HT-29 (cell line): Measurements from ENCODE around the gene ZNF669. TPM values are rescaled to one million over a fixed set of nuclear protein-coding genes. Genes with fewer than 3 reads are reported as not detected.

Experiments used
- DNase-seq: peaks from one replicate; pipeline ENCODE4 v3.0.0-alpha.2; 2015; ENCODE audit warnings: low spot score
- total RNA-seq: library from RNA; depleted of rRNA; stranded (reverse); fragments of >200 nt; shearing (Covaris generic); gene quantifications from 2 replicates; pipeline ENCODE4 v1.2.3, GENCODE V29; 2014

The ZNF669 gene
- total RNA-seq, 1 experiment from 2014 or later: 6.2 TPM

DNA sequence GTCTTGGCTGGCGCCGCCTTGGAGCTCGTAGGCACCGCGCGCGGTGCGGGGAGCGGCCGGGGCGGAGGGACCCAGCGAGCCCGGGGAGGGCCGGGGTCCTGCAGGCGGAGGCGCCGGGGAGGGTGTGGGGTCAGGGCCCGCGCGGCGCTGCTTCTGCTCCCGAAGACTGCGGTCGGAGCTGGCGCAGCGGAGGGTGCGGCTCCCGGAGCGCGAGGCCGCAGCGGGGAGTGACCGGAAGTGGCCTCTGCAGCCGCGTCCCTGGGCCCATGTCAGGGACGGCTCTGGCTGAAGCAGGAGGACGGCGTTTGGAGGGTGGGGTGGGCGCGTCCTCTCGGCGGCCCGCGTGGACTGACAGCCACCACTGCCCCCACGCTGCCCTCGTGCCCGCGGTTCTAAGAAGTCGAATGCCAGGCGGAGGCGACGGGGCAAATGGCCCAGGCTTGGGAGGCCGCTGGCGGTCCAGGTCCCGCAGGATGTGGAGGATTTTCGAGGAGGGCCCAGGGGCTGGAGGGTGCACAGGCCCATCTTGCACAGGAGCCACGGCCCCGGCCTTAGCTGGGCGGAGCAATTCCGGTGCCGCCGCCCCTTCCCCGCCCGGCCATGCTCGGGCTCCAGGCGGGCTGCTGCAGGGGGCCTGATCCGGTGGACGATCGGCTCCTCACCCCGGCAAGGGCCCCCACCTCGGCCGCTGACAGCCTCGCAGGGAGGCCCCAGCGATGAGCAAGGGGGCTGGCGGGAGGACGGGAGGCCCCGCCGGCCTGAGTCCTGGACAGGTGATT, 7.7 kb upstream of the ZNF669 start:
- peak; percentile 47 for DNase-seq

GRCh38 chr1:247111259-247111699, 7.1 kb upstream of the ZNF669 start:
- no peak for DNase-seq

DNA sequence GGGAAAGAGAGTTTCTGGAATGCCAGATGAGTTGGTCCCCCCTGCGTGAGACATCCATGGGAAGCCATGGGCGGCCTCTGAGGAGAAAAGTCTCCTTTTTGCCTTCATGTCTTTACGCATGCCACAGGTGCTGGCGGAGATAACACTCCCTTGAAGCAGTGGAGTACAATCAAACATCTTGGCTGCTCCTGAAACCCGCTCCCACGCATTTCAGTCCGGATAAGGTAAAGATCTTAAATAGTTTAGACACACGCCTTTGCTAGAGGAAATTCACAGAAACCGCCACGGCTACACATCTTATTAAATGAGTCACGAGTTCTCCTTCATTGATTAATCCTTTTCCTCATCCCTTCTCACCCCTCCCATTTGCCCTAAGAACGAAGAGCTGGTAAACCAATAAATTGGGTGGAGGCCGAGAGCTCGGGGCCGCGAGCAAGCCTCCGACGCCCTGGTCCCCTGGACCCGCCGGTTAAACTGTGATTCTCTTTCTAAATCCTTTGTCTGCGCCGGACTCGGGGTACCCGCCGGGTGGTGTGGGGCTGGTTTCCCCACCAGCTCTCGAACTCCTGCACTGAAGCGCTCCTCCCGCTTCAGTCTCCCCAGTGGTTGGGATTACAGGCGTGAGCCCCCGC, 6.6 kb upstream of the ZNF669 start:
- peak; percentile 38 for DNase-seq

GRCh38 chr1:247107694-247108093, 3.5 kb upstream of the ZNF669 start:
- DNase-seq: no peak

- no peak for DNase-seq
These were observed 1.8 kb upstream of the ZNF669 start for GRCh38 chr1:247105966-247106365.

DNA sequence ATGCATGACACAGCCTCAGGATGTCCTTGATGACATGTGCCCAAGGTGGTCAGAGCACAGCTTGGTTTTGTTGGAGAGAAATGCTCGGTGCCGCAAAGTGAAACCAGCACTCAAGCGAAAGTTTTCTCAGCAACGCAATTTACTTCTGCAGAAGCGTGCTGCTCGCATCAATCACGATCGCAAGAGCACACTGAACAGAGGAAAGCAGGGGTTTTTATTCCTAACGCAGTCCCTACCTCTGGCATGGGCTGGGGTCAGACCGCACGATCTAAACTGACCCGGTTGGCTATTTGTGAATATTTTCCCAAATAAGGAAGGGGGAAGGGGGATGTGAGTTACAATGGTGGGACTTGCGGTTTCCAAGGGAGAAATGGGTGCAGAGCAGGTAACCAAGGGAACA, 809 bp upstream of the ZNF669 start:
- DNase-seq: no peak

- no peak for DNase-seq
These were observed 1.8 kb downstream of the ZNF669 start for GRCh38 chr1:247102381-247102780.

DNA sequence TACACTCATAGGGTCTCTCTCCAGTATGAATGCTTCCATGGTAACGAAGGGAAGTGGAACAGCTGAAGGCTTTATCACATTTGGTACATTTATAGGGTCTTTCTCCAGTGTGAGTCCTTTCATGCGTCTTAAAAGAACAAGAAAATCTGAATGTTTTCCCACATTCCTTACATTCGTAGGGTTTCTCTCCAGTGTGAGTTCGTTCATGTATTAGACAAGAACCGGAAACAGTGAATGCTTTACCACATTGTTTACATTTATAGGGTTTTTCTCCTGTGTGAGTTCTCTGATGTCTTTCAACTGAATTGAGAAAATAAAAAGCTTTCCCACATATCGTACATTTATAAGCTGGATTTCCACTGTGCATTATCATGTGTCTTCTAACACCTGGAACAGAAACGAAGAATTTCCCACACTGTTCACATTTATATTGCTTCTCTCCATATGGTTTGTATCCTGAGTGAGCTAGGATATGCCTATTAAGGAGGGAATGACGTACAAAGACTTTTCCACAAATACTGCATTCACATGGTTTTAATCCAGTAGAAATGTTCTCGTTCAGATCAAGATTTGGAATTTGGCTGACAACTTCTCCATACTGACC, 3.4 kb downstream of the ZNF669 start:
- DNase-seq: no peak

- no peak for DNase-seq
These were observed 7.2 kb downstream of the ZNF669 start for GRCh38 chr1:247096958-247097357.

DNA sequence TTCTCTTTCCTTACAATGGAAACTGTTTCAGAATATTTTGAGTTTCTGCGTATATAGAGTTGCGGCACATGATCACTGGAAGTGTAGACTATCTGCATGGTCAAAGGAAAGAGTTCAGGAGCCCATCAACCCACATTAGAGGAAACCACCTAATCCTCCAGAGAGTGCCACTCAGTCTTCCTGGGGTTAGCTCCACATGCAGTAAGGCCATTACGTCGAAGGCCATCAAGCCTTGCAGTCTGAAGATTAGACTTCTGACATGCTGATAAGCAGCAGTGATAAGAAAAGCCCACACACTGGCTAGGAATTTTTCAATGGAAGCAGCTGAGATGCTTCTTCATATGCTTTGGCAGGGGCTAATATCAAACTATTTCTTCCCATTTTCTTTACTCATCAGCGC, 7.6 kb downstream of the ZNF669 start:
- DNase-seq: no peak

GRCh38 chr1:247096112-247096511, 8.0 kb downstream of the ZNF669 start:
- no peak for DNase-seq

GRCh38 chr1:247090455-247090854, 13.7 kb downstream of the ZNF669 start:
- DNase-seq: no peak

DNA sequence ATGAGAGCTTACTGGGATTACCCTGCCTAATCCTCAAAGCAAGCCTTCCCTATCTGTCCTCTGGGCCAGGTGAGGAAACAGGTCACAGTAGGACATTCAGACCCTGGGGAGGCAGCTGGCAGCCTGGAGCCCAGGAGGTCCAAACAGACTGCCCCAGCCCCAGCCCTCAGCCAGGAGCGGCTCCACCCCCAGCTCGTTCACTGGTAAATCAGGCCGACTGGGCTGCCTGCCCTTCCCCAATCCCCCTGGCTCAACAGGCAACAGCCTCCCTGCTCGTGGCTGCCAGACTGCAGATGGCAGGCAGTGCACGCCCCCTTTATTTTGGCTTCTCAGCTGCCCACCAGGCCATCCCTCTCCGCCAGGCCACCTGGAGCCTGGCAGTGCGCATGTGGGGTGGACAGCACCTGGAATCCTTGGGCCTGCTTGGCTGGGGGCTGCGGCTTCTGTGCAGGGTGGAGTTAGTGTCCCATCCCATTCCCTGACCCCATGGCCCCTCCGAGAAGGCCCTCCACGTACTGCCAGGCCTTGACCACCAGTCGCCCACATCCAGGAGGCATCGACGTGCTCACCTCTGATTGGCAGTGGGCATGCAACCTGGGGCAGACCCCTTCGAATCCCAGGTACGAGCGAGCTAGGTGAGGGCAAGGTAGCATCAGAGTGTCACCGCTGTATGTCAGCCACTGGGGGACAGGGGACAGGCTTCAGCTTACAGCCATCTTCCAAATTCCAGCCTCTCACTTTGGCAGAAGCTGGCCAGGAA, 14.4 kb downstream of the ZNF669 start:
- DNase-seq: no peak

- DNase-seq: no peak
These were observed 15.2 kb downstream of the ZNF669 start for GRCh38 chr1:247088967-247089366.

DNA sequence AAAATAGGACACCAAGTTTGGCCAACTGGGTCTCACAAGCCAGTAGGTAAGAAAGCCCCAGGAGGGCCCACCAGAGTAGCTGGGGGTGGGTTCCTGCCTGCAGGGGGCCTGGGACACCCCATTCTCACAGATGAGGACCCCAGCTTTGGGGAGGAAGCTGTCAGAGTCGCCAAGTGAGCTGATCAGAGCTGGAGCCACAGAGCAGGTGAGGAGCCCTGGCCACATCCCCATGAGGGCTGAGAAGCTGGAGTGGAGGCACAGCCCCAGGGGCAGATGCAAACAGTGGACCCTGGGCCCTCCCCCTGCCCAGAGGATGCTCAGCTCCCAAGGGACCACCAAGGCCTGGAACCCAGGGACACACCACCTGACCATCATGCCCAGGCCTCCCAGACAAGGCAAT, 16.9 kb downstream of the ZNF669 start:
- DNase-seq: no peak

- DNase-seq: no peak
These were observed 18.8 kb downstream of the ZNF669 start for GRCh38 chr1:247085310-247085709.

DNA sequence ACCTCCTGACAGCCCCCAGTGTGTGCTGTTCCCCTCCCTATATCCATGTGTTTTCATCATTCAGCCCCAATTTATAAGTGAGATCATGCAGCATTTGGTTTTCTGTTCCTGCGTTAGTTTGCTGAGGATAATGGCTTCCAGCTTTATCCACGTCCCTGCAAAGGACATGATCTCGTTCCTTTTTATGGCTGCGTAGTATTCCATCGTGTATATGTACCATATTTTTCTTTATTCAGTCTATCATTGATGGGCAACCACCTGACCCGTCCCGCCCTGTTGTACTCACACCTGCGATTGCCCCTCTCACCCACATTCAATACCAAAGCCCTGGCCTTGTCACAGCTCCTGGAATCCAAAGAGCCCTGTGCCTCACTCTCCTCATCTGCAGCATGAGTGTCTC, 19.4 kb downstream of the ZNF669 start:
- DNase-seq: no peak

- DNase-seq: no peak
These were observed 24.8 kb downstream of the ZNF669 start for GRCh38 chr1:247079141-247079874.

DNA sequence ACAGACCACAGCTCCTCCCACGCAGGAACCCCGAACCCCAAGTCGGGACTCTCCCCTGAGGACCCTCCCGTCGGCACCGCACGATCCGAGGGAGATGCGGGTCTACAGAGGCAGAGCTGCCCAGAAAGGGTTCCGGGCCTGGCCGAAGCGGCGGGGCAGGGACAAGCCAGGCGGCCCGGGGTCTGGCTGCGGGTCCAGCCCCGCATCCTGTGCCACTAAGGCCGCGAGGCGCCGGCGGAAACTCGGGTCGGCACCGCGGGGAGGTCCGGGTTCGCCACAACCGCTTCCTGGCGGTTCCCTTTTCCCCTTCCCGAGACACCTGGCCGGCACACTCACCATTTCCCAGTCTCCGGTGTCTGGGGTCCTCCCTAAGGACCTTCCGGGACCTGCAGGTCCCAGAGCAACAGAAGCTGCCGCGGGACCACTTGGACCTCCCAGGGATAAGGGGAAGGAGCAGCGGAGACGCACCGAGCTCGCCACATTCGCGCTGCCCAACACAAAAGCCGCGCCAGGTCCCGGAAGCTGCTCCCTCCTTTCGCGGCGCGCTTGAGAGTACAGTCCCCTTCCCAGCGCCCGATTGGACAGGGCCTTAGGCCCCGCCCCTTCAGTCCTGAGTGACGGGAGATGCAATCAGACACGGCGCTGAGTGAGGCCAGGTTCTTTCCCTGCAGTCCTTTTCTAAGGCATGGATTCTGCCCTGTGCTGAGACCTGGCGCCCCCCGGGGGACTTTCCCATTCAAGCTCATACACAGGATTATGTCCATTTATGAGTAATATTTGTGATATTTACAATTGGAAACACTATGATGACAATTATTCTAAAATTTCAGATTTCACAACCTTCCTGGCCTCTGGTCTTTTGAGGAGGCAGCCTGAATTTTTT, 25.7 kb downstream of the ZNF669 start, which contains the start of gene ZNF670:
ZNF670 (minus strand) TSS at position 554 of the 883 bp plus-strand sequence; CDS start at position 339, 215 bp downstream.
- peak; percentile 98 for DNase-seq

GRCh38 chr1:247077876-247078257, 26.3 kb downstream of the ZNF669 start:
- DNase-seq: no peak
